Right lobe of liver (tissue), 4 donors: ENCODE data around the gene GMDS.

Source experiments
- POLR2A ChIP-seq: fragments of 450-650 bp; IDR thresholded peaks from one replicate; pipeline ENCODE4 v1.6.1; 2017; ENCODE audit warnings: antibody characterized with exemption, mild to moderate bottlenecking
- TF ChIP-seq, protein P1 (sequence below), 4 donors: fragments of 200-600 bp in 3 of 4; fragments of 450-650 bp in 1 of 4; IDR thresholded peaks; one replicate each; pipeline versions ENCODE4 v1.5.1 to v1.8.0; 2016 to 2022; ENCODE audit warnings: antibody characterized with exemption in 4 of 4, mild to moderate bottlenecking in 2 of 4
- donor health status: DM: no; HTN: no; CAD: no.
- donor health status: DM: no; HTN: no; CAD: no.
- donor health status: DM: no; HTN: yes; CAD: no.

DNA sequence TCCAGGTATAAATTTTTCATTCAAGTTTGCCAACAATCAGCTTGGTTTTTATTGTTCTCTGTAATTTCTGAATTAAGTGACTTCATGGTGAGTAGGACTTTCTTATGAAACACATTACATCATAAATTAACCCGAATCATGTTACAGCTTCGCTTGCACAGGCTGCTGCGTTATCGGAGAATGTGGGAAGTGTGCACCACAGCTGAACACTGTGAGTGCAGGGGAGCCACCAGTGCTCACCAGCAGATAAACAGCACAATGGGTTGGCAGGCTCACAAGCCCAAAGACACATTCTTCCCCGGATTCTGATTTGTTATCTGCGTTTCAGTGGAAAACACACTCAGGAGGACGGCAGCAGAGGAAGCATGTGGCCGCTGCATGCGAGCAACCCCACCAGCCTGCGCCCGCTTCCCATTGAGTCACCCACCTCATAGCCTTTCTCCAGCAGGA is 121.1 kb downstream of the GMDS start:
- TF ChIP-seq, protein P1, sequence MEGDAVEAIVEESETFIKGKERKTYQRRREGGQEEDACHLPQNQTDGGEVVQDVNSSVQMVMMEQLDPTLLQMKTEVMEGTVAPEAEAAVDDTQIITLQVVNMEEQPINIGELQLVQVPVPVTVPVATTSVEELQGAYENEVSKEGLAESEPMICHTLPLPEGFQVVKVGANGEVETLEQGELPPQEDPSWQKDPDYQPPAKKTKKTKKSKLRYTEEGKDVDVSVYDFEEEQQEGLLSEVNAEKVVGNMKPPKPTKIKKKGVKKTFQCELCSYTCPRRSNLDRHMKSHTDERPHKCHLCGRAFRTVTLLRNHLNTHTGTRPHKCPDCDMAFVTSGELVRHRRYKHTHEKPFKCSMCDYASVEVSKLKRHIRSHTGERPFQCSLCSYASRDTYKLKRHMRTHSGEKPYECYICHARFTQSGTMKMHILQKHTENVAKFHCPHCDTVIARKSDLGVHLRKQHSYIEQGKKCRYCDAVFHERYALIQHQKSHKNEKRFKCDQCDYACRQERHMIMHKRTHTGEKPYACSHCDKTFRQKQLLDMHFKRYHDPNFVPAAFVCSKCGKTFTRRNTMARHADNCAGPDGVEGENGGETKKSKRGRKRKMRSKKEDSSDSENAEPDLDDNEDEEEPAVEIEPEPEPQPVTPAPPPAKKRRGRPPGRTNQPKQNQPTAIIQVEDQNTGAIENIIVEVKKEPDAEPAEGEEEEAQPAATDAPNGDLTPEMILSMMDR (IDR thresholded peaks at IDR 0.05): no peak
- no peak for TF ChIP-seq POLR2A
